Stimulated activated CD4-positive, alpha-beta T cell treated with anti-CD3 and anti-CD28 coated beads, Interleukin-4, amount 100 ng/mL, for 24 hours (primary cell): ENCODE results near the gene DYTN.

Source experiments
- DNase-seq: peaks from one replicate; pipeline ENCODE4 v3.0.0-alpha.2; 2020

DYTN gene

DNA sequence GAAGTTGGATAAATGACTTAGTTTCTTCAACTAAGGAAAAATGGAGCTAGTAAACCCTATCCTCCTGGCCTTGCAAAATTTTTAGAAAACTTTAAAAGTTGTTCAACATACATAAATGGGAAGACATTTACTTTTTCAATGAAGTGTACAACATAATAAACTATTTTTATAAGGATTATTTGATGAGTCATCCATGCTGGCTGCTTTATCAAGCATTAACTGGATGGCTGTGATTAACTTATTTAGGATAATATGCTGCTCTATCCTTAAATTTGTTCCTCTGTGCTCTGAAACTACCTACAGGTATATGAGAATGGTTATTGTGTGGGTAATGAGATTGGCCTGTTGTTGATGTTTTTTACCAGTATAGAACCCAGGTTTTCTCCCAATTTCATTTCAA, 21.3 kb downstream of the DYTN start:
- no peak for DNase-seq

DNA sequence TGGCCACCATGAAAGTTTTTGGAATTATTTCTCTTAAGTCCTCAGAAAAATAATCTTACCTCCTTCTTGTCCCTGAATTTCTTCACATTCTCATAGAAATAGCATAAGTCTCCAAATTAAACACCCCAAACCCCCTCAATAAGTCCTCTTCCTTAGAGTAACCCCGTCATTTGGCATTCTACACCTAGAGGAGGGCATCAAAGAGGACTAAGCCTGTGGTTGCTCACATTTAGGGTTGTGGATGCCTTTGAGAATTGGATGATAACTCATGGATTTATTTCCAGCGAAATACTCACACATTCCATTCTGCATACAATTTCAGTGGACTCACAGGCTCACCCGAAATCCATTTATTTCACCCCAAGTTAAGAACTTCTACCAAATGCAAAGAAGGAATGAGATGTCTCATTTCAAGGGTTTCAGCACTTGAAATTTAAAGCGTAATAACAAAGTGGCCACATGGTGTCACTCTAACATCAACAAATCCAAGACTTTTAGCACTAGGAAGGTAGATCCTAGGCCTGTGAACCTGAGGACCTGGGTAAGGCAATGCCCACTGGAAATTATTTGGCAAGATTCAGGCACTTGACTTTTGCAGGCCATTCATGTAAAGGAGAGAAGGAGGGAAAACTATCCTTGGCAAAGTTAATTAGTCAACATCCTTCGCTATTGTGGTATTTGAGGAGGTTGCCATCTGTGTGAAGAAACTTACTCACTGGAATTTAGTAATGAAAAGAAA, 24.6 kb downstream of the DYTN start:
- DNase-seq, result peak; percentile 52

DNA sequence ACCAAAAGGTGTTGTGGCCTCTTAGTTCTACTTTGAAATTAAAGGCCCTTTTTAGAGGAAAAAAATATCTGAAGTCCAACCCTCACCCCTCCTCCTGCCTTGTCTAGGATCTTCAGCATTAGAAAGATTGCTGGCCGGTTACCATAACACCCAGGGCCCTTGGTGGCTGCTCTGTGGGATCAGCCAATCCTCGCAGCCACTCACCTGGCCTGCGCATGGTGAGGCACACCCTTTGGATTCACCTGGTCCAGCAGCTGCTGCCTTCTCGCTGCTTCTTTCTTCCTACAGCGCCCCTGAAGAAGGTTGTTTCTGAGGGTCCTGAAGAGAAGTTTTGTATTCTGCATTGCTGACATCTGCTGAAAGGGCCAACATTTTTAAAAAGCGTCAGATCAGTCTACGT, 25.2 kb downstream of the DYTN start:
- DNase-seq, result no peak

DNA sequence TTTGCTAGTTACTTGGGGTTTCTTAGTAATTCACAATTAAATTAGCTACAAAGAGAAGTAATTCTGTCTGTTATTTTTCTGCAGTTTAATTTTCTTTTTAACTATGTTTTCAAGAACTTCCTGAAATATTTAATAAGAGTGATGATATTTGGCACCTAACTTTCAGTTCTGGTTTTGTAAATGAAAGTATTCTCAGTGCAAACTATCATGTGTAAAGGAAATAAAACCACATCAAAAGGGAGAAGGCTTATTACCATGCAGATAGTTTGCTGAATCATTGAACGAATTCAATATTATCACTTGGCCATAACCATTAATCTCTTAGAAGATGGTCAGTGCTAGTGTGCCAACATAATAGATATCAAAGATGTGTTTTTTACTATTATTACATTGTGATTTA, 29.2 kb downstream of the DYTN start:
- no peak for DNase-seq

GRCh38 chr2:206688453-206688852, 29.7 kb downstream of the DYTN start:
- DNase-seq, result no peak

DNA sequence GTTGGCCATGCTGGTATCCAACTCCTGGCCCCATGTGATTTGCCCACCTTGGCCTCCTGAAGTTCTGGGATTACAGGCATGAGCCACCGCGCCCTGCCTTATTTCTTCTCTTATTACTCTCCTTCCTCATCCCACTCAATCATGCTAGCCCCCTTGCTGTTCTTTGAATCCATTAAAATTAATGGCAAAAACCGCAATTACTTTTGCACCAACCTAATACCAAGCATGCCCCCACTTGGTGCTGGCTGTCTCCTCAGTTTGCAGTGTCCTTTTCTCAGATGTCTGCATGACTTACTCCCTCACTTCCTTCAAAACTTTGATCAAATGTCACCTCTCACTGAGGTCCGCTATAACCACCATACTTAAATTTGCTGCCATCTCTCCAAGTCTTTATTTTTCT, 34.6 kb downstream of the DYTN start:
- no peak for DNase-seq

DNA sequence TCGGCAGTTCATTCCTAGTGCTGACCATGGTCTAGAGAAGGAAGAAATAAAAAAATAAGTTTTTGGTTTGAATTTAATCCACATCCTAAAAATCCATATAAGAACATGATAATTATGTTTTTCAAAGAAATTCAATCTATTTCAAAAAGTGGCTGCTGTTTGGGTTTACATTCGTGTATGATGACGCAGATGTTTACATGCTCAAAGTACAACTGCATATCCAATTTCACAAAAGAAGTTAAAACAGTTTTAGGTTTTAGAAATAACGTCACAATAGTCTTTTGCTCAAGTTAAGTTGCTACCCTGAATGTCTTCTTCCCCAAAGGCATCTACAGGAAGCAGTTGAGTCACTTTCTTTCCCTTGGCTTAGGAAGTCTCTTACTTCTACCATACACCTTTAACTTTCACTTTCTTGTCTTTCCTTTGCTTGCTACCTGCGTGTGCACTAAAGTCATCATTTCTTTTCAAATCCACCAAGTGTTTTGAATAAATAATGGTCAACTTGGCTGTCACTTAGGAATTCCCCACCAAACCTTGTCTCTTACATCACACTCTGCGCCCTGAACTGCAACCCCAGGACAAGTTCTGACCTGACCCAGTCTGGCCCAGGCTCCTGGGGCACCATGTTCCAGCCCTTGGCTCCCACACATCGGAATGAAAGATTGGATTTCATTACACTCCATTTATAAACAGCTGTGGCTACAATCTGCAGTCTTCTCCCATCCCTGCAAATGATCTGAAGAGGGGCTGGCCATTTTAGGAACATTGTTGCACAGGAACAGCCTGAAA, 47.5 kb downstream of the DYTN start:
- DNase-seq, result no peak

DNA sequence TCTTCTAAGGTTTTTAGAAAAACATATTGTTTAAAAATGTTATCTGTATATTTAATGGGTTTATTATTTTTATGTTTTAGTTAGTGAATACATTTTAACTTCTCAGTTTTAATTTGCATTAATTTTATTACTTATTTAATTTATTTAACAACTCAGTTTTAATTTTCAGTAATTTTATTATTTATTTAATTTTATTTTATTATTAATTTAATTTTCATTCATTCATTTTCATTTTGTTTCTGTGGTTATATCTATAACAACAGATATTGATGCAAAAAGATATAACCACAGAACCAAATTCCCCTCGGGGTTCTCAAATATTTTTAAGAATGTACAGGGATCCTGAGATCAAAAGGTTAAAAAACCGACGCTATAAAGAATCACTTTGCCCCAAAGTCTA, 52.9 kb downstream of the DYTN start:
- no peak for DNase-seq

GRCh38 chr2:206657087-206657486, 61.1 kb downstream of the DYTN start:
- DNase-seq, result no peak

DNA sequence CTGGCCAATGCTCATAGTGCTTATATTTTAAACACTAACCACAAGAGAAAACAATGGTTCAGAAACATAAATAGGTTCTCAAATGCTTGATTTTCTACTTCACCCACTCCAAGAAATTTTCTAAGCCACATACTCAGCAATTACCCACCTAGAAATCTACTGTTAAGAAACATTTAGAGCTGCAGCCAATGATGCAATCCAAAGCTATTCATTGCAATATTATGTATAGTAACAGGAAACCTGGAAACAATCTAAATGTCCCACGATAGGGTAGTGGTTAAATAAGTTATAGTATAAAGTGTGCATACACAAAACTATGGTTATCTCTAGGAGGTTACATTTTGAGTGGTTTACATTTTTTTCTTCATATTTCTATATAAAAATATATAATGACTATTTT, 70.2 kb downstream of the DYTN start:
- no peak for DNase-seq

DNA sequence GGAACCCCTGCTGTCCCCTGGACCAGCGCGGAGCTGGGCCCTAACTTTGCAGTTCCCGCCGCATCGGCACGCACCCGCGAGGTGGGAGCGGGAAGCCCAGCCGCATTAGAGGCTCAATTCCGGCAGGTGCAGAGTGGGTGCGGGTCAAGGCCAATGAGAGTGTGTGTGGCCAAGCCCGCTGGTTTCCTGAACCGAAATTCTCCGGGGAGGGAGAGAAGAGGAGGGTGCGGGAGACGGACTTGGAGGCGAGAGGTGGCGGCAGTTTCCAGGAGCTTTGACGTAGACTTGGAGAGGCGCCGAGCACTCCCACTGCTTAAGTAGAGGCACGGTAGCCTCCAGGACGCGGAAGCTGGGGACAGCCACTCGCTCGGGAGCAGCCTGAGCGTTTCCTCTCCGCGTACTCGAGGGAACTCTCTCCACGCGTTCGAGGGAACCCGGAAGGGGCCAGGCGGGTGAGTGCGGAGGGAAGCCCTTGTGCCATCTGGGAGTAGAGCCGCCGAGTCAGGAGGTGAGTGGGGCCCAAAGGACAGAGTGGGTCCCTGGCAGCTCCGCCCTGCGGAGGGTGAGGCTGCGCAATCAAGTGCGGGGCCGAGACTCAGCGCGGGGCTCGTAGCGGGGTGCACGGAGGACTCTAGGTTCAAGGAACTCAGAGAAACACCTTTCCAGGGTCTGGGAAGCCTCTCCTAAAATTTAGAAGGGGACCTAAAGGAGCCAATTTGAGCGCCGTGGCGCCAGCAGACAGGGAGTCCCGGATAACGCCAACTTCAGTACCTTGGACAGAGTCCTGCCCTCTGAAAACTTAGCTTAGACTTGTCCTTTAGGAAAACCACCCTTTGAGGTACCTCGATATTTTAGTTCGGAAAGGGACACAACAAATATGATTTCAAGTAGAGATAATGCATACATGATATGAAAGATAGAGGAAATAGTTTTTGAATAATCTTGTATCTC, 75.8 kb downstream of the DYTN start, which contains the start of gene FAM237A:
Gene FAM237A (plus strand): TSS at position 413 of the 951 bp plus-strand sequence. CDS start 1,750 bp downstream, outside the sequence.
- DNase-seq, result peak; percentile 11

DNA sequence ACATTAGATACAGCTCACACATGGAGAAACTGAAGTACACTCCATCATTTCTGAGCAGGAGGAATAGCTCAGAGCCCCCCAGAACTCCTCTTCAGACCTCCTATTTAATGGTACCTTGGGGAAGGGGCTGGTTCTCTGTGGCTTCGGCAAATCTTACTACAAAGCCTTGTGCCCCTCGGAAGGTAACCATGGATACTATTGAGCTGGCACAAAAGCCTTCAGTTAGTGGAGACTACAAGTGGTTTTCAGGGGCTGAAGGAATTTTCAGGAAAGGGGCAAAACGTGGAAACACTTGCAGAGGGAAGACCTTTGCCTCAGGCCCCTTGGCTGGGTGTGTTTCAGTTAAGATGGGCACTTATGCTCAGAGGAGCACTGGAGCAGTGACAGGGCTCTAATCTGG, 77.0 kb downstream of the DYTN start:
- DNase-seq, result no peak

DNA sequence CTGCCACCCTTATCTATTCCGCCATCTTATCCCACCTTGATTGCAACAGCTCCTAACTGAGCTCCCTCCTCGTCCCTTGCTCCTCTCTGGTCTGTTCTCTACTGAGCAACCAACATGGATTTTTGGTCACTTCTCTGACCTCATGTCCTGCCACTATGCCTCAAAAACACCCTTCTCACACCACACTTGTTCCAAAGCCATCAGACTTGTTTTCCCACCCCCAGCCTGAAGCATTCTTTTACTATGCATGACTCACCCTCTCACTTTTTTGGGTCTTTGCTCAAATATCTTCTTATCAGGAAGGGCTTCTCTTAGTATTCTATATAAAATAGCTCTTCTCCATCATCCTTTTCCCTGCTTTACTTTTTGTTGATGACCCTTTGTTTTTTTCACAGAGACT, 78.6 kb downstream of the DYTN start:
- DNase-seq, result no peak

GRCh38 chr2:206635015-206635414, 83.2 kb downstream of the DYTN start:
- DNase-seq, result no peak

GRCh38 chr2:206631340-206631739, 86.9 kb downstream of the DYTN start:
- no peak for DNase-seq

- DNase-seq, result no peak
Measured at GRCh38 chr2:206627632-206628031, 90.6 kb downstream of the DYTN start.

- no peak for DNase-seq
Measured at GRCh38 chr2:206626108-206626507, 92.1 kb downstream of the DYTN start.

DNA sequence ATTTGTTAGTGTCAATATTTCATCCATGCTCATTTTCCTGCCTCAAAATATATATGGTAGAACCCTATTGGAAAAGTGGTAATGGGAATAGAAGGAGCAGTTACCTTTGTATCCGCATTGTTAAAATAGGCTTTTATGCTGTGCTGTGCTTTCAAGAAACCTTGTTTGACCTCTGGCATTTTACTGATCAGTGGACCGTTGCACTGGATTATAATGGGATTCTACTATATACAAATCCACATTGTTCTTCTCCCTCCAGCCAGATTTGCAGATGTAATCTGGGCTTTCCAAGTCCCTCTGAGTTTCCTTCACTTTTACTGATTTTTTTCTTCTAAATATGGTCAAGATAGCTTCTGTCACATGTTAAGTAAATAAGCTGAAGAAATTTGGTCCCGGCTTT, 99.2 kb downstream of the DYTN start:
- DNase-seq, result no peak

- DNase-seq, result no peak
Measured at GRCh38 chr2:206616151-206616550, 102.0 kb downstream of the DYTN start.

DNA sequence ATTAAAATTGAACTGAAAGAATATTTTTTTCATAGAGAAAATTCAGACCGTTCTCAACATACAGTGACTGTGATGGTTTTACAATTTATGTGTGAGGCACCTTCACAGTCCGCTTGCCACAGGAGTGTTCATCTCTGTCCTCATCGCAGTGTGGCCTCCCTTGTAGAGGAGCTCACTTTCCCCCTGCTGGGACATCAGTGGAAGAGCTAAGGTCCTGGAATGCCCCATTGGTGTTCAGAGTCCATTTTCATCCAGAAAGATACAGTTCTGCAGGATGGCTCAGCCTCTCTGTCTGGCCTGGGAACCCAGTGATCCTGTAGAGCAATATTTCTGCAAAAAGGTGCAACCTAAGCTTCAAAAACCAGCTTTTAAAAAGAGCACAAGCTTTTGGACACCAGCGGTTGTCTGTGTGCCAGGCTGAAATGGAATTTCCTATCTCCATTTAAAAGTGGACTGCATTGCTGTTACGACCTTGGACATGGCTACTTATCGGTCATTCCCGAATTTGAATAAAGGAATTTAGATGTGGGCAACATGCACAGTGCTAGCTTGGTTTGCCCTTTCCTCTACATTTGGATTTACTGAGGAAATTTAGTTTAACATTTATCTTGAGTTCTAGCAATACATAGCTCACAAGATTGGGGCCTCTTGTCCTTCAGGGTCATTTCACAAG, 102.6 kb downstream of the DYTN start:
- DNase-seq, result no peak

DNA sequence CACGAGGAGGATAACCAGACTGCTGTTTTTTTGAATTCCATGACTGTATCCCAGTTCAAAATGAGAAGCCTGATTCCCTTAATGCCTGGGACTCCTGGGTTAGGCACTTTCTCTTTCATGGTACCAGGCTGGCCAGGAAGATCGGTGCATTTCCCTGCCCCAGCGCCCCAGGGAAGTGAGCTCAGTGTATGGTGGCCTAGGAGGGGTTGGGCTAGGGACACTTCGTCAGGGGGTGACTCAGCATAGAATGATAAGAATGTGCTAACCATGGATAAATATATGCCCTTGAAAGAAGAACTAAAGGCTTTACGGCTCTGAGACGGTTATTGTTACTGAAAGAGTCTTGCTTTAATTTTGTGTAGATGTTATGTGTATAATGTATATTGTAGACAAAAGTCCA, 103.4 kb downstream of the DYTN start:
- DNase-seq, result no peak

DNA sequence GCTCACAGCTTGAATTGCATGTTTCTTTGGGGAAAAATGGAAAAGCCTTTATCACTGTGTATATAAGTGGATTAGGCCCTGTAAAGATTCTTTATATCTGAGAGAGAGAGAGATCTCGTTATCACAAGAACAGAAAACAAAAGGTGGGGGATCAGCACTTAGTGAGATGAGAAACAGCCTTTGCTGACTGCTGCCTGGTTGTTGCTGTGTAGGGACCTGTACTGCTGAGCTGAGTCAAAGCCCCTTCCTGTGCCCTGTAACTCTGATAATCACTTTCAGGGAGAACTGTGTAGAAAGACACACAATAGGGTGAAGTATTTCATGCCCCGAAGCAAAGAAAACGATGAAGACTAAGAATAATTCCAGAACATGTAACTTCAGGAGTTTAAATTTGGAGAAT, 106.5 kb downstream of the DYTN start:
- DNase-seq, result no peak

DNA sequence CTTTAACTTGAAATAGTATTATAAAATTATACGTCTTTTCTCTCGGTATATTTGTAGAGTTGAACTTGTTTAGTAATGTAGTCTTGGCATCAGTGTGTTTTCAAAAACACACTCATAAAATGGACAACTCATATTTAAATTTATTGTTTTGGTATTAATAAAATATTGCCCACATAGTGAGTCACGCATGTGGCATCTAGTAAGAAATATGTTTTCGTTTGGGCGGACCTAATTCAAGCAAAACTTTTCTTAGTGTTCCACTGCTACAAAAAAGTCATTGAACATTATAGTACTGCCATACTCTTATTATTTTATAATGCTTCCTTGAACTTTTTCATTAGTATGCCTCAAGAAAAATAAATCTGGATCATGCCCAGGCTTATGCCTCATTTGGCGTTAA, 107.0 kb downstream of the DYTN start:
- DNase-seq, result no peak
